Activated naive CD4-positive, alpha-beta T cell treated with anti-CD3 and anti-CD28 coated beads for 36 hours (primary cell): ENCODE results near the gene KCTD14. TPM values are rescaled to one million over a fixed set of nuclear protein-coding genes. Genes with fewer than 3 reads are reported as not detected.
"Not testable (repeated sequence)": the region's sequence is repeated elsewhere in the genome, so short reads cannot be mapped to it uniquely, and the experiment has no call there.

ENCODE experiments used
- CTCF ChIA-PET: fragments of 350-600 bp; sonication (Branson Sonifier 250); formaldehyde crosslinking; loops from one replicate; lab custom pipeline; 2021; ENCODE audit warnings: antibody characterized with exemption; lab: Charles Lee
- DNase-seq: peaks from one replicate; pipeline ENCODE4 v3.0.0-alpha.2; 2020
- H3K27ac Mint-ChIP-seq: one replicate; pipeline ENCODE4 v1.8.0; 2021; ENCODE audit warnings: mild to moderate bottlenecking, mixed read lengths
- H3K27me3 Mint-ChIP-seq: one replicate; pipeline ENCODE4 v1.8.0; 2021; ENCODE audit warnings: low read depth, mixed read lengths
- H3K36me3 Mint-ChIP-seq: one replicate; pipeline ENCODE4 v1.8.0; 2021; ENCODE audit warnings: low read depth, mixed read lengths
- H3K4me1 Mint-ChIP-seq: one replicate; pipeline ENCODE4 v1.8.0; 2021; ENCODE audit warnings: low read depth, mixed read lengths
- H3K4me3 Mint-ChIP-seq: one replicate; pipeline ENCODE4 v1.8.0; 2021; ENCODE audit warnings: mild to moderate bottlenecking, moderate library complexity, mixed read lengths
- H3K9me3 Mint-ChIP-seq: one replicate; pipeline ENCODE4 v1.8.0; 2021; ENCODE audit warnings: mixed read lengths
- intact Hi-C: fragments of 100-400 bp; cut with micrococcal nuclease; formaldehyde crosslinking; loops from one replicate; pipeline ENCODE4 v1.15.1; 2023
- total RNA-seq, 2 experiments: library from RNA; stranded (reverse); gene quantifications; one replicate each; pipeline ENCODE4 v1.2.3, GENCODE V29; 2021

The KCTD14 gene
- total RNA-seq, 2 experiments from 2014 or later = 0.27 TPM; not detected in 1

DNA sequence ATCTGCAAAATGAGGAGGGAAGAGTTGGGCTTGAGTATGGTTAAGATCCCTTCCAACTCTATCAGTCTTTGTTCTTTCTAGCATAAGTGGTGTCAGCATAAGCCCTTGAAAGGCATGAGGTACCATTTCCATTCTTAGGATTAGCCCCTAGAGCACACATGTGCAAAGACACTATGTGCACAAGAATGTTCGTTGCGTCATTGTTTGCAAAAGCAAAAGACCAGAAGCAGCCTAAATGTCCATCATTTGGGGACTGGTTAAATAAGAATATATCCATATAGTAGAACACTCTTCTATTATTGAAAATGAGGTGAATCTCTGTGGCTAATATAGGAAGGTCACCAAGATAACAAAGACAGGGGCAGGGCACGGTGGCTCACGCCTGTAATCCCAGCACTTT is 10.0 kb upstream of the KCTD14 start:
- DNase-seq = no peak
- Mint-ChIP-seq H3K27me3 (no peaks in the 10 kb centered on the region), H3K27ac (no peak overlapping the region), H3K36me3 (no peaks in the 10 kb centered on the region), H3K4me3 (no peak overlapping the region), H3K4me1 (no peaks in the 10 kb centered on the region), H3K9me3 (no peaks in the 10 kb centered on the region)
- intact Hi-C loops = no loop called here
- CTCF ChIA-PET = interaction anchor here (0.7 kb wide), 1 partner anchor 510 kb away, joined by 5 read pairs; no protein-coding TSS in a partner anchor

DNA sequence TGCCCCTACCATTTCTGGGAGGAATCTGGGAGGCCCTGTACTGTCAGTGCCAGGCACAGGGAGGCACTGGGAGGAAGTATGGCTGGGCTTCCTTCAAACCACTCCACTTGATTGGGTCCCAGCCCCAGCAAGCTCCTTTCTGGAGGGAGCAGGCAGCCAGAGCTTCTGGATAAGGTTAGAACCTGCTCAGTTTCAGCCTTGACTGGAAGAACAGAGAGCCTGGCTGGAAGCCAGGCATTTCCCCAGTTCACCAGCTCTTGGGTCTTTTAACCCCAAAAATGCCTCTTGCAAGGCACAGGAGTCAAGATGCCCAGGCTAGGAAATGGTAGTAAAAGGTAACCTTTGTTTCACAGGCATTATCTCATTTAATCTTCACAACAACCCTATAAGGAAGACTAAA is 9.0 kb upstream of the KCTD14 start:
- H3K36me3 Mint-ChIP-seq = no peaks in the 10 kb centered on the region
- no peak overlapping the region for H3K27ac Mint-ChIP-seq
- DNase-seq = no peak
- H3K9me3 Mint-ChIP-seq = no peaks in the 10 kb centered on the region
- H3K4me3 Mint-ChIP-seq = no peak overlapping the region
- intact Hi-C loops = no loop called here
- H3K4me1 Mint-ChIP-seq = no peaks in the 10 kb centered on the region
- CTCF ChIA-PET = no interaction called here
- no peaks in the 10 kb centered on the region for H3K27me3 Mint-ChIP-seq

DNA sequence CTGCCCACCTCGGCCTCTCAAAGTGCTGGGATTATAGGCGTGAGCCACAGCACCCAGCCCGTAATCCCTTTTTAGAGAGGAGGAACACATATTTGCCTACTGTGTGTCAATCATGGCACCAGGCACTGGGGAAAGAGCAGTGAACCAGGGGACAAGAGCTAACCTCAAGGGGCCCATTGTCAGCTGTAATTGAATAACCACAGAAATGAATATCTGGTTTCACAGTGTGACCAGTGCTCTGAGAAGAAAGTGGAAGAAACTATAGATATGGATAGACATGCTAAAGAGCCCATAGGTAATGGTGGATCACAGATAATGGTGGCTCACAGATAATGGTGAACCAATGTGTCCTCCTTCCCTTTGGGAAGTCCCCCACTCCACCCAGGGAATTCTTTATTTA is 8.6 kb upstream of the KCTD14 start:
- CTCF ChIA-PET = no interaction called here
- no peak for DNase-seq
- no peaks in the 10 kb centered on the region for H3K36me3 Mint-ChIP-seq
- no peaks in the 10 kb centered on the region for H3K4me1 Mint-ChIP-seq
- intact Hi-C loops = no loop called here
- no peaks in the 10 kb centered on the region for H3K27me3 Mint-ChIP-seq
- H3K9me3 Mint-ChIP-seq = no peaks in the 10 kb centered on the region
- no peak overlapping the region for H3K4me3 Mint-ChIP-seq
- H3K27ac Mint-ChIP-seq = no peak overlapping the region

DNA sequence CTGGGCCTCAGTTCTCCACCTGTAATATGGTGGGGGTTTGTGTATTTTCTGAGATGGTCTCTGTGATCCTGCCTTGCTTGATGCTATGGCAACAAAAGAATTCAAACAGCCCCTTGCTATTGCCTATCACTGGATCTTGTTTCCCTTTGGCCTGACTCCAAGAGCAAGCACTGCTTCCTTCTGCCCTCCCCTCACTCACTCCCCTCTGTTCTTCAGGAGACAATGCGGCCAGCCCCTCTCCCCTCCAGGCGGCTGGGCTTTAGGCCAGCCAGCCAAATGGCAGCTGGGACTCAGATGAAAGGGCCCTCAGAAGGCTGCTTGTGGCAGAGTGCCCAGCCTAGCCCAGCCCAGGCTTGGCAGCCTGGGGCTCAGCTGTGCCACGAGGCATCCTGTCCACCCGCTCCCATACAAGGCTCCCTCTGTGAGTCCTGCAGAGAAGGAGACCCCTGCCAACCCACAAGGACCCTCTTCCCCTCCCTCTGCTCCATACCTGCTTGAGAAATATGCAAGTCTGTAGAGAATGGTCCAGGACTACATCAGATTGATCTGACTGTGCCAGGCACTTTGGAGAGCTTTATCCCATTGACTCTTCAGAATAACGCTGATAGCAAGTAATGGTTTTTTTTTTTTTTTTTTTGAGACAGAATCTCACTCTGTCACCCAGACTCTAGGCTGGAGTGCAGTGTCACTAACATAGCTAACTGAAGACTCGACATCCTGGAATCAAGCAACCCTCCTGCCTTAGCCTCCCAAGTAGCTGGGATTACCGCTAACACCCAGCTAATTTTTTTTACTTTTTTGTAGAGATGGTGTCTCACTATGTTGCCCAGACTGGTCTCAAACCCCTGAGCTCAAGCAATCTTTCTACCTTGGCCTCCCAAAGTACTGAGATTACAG is 7.6 kb upstream of the KCTD14 start:
- H3K36me3 Mint-ChIP-seq = no peaks in the 10 kb centered on the region
- no peak for DNase-seq
- H3K27me3 Mint-ChIP-seq = no peaks in the 10 kb centered on the region
- H3K4me1 Mint-ChIP-seq = no peaks in the 10 kb centered on the region
- H3K4me3 Mint-ChIP-seq = no peak overlapping the region
- intact Hi-C loops = no loop called here
- CTCF ChIA-PET = interaction anchor here (0.8 kb wide), 1 partner anchor 13 kb away, joined by 4 read pairs; no protein-coding TSS in a partner anchor
- no peaks in the 10 kb centered on the region for H3K9me3 Mint-ChIP-seq
- H3K27ac Mint-ChIP-seq = no peak overlapping the region

DNA sequence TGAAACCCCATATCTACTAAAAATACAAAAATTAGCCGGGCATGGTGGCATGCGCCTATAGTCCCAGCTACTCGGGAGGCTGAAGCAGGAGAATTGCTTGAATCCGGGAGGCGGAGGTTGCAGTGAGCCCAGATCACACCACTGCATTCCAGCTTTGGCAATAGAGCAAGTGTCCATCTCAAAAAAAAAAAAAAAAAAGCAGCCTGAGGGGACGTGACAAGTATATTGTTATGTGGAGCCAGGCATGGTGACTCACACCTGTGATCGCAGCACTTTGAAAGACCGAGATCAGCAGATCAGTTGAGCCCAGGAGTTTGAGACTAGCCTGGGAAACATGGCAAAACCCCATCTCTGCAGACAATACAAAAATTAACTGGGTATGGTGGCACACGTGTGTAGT is 5.3 kb upstream of the KCTD14 start:
- H3K4me1 Mint-ChIP-seq, H3K27me3 Mint-ChIP-seq, intact Hi-C loops, H3K4me3 Mint-ChIP-seq, H3K27ac Mint-ChIP-seq, DNase-seq, H3K9me3 Mint-ChIP-seq, H3K36me3 Mint-ChIP-seq: not testable (repeated sequence)
- CTCF ChIA-PET = interaction anchor here (0.7 kb wide), 1 partner anchor 76 kb away, joined by 4 read pairs; no protein-coding TSS in a partner anchor

DNA sequence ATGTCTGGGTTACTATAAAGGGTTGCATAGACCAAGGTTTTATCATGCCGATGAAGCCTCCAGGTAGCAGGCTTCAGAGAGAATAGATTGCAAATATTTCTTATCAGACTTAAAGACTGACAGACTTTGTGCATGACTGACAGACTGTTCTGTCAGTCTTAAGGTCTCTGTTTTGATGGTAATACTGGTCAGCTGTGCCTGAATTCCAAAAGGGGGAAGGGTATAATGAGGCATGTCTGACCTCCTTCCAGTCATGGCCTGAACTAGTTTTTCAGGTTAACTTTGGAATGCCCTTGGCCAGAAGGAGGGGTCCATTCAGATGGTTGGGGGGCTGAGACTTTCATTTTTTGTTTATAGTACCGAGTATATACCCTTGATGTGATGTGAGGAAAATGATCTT is 4.7 kb upstream of the KCTD14 start:
- no peak for DNase-seq
- no peak overlapping the region for H3K4me3 Mint-ChIP-seq
- H3K36me3 Mint-ChIP-seq = no peaks in the 10 kb centered on the region
- CTCF ChIA-PET = interaction anchor here (0.7 kb wide), 1 partner anchor 76 kb away, joined by 4 read pairs; no protein-coding TSS in a partner anchor
- intact Hi-C loops = no loop called here
- H3K9me3 Mint-ChIP-seq = no peaks in the 10 kb centered on the region
- H3K27ac Mint-ChIP-seq = no peak overlapping the region
- peaks cover 7% of the 10 kb centered on the region for H3K27me3 Mint-ChIP-seq
- peaks cover under 1% of the 10 kb centered on the region for H3K4me1 Mint-ChIP-seq

DNA sequence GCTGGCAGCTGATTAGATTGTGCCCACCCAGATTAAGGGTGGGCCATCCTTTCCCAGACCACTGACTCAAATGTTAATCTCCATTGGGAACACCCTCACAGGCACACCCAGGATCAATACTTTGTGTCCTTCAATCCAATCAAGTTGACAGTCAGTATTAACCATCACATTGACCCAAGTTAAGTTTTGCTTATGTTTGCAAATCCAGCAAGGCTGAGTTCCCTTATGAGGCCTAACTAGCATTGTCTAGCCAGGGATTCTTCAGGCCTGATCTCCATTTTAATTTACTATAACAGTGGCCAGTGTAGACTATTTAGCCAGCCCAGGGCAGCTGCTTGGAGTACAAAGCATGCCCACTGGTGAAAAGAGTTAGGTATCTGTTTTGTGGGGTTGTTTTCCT is 2.3 kb upstream of the KCTD14 start:
- no peaks in the 10 kb centered on the region for H3K36me3 Mint-ChIP-seq
- H3K27me3 Mint-ChIP-seq = peaks cover 18% of the 10 kb centered on the region
- peaks cover 5% of the 10 kb centered on the region for H3K4me1 Mint-ChIP-seq
- H3K4me3 Mint-ChIP-seq = no peak overlapping the region
- intact Hi-C loops = no loop called here
- DNase-seq = no peak
- no peak overlapping the region for H3K27ac Mint-ChIP-seq
- no peaks in the 10 kb centered on the region for H3K9me3 Mint-ChIP-seq
- CTCF ChIA-PET = no interaction called here

DNA sequence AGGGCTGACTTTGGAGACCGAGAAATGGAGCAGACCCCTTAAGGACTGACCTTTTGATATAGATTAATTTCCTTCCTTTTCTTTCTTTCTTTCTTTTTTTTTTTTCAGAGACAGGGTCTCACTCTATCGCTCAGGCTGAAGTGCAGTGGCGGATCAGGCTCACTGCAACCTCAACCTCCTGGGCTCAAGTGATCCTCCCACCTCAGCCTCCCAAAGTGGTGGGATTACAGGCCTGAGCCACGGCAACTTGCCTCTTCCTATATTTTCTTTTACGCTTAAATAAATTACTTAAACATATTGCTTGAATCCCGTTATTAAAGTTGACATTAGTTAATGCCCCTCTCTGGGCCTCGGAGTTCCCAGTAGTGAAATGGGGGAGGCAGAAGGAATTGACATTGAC is 350 bp upstream of the KCTD14 start:
- no peaks in the 10 kb centered on the region for H3K9me3 Mint-ChIP-seq
- DNase-seq = no peak
- CTCF ChIA-PET = no interaction called here
- no peaks in the 10 kb centered on the region for H3K36me3 Mint-ChIP-seq
- intact Hi-C loops = no loop called here
- peaks cover 18% of the 10 kb centered on the region for H3K27me3 Mint-ChIP-seq
- H3K27ac Mint-ChIP-seq = no peak overlapping the region
- peaks cover 5% of the 10 kb centered on the region for H3K4me1 Mint-ChIP-seq
- H3K4me3 Mint-ChIP-seq = no peak overlapping the region

DNA sequence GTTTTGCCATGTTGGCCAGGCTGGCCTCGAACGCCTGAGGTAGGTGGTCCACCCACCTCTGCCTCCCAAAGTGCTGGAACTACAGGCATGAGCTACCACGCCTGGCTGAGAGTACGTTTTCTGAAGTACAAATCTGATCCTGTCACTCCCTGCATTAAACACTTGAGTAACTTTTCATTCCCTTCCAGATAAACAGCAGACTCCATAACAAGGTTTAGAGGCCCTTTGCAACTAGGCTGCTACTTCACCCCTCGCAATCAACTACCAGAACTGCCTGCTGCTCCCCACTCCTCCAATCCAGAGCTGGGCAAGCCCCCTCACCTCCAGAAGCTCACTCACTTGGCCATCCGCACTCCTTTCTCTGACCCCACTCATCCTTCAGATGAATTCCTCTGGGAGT is 1.5 kb downstream of the KCTD14 start:
- H3K36me3 Mint-ChIP-seq = no peaks in the 10 kb centered on the region
- no peak overlapping the region for H3K27ac Mint-ChIP-seq
- peaks cover 18% of the 10 kb centered on the region for H3K27me3 Mint-ChIP-seq
- H3K4me3 Mint-ChIP-seq = no peak overlapping the region
- CTCF ChIA-PET = interaction anchor here (1.3 to 1.8 kb wide), 2 partner anchors 14 to 253 kb away, joined by 3 to 4 read pairs; no protein-coding TSS in a partner anchor
- DNase-seq = no peak
- H3K4me1 Mint-ChIP-seq = peaks cover 5% of the 10 kb centered on the region
- intact Hi-C loops = no loop called here
- H3K9me3 Mint-ChIP-seq = no peaks in the 10 kb centered on the region

DNA sequence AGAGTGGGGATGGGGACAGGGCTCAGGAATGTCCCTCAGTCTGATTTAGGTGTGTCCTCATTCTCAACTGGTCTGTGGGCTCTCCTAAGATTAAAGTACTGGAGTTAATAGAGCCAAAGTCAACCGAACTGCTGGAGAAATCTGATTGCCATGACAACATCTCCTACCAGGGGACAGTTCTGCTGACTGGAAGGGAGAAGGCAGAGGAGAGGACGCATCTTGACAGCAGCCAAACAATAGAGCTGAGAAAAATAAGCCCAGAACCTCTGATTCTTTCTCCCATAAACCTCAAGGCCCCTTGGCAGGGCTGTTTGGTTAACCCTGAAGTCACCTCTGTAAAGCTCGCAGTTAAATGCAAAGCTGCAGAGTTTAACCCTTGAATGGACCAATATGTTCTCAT is 2.8 kb downstream of the KCTD14 start:
- Mint-ChIP-seq H3K4me3 (no peak overlapping the region), H3K27ac (no peak overlapping the region), H3K4me1 (peaks cover 5% of the 10 kb centered on the region), H3K36me3 (no peaks in the 10 kb centered on the region), H3K9me3 (no peaks in the 10 kb centered on the region), H3K27me3 (peaks cover 18% of the 10 kb centered on the region)
- no peak for DNase-seq
- CTCF ChIA-PET = interaction anchor here (1.0 to 1.8 kb wide), 4 partner anchors 12 to 252 kb away, joined by 3 to 4 read pairs (median 3); no protein-coding TSS in a partner anchor
- intact Hi-C loops = no loop called here

DNA sequence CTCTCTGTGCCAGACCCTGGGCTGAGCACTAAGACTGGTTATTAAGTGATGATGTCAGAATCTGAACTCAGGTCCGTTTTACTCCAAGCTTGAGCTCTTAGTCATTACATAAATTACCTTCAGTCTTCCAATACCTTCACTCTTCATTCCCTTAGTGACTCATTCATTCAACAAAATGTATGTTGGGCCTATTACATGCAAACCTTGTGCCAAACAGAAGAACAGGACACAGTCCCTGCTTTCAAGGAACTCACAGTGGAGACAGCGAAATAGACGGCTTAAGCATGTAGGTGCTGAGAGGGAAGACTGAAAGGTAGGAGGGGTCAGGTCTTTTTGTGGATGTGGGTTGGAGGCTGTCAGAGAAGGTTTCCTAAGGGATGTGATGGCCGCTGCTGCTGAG is 3.3 kb downstream of the KCTD14 start:
- intact Hi-C loops = no loop called here
- Mint-ChIP-seq H3K4me3 (no peak overlapping the region), H3K36me3 (no peaks in the 10 kb centered on the region), H3K4me1 (peaks cover 5% of the 10 kb centered on the region), H3K9me3 (no peaks in the 10 kb centered on the region), H3K27me3 (peaks cover 20% of the 10 kb centered on the region), H3K27ac (no peak overlapping the region)
- CTCF ChIA-PET = interaction anchor here (1.3 kb wide), 1 partner anchor 20 kb away, joined by 3 read pairs; no protein-coding TSS in a partner anchor
- DNase-seq = no peak

DNA sequence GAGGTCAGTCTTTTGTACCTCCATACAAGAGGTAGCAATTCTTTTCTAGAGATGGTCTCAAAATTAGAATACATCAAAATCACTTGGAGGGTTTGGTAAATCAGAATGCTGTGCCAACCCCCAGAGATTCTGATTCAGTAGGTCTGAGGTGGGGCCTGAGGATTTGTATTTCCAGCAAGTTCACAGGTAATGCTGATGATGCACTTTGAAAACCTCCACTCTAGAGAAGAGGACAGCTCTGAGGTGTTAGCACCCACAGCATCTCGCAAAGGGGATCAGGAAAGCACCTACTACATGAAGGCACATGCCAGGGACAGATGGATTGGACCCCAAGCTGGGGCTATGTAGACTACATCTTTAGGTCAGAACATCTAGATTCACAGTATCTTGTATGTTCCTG is 7.2 kb downstream of the KCTD14 start:
- Mint-ChIP-seq H3K36me3 (no peaks in the 10 kb centered on the region), H3K4me3 (no peak overlapping the region), H3K9me3 (no peaks in the 10 kb centered on the region), H3K27ac (no peak overlapping the region), H3K27me3 (peaks cover 2% of the 10 kb centered on the region), H3K4me1 (no peaks in the 10 kb centered on the region)
- CTCF ChIA-PET = interaction anchor here (1.2 kb wide), 1 partner anchor 16 kb away, joined by 4 read pairs; no protein-coding TSS in a partner anchor
- DNase-seq = no peak
- intact Hi-C loops = no loop called here
